ENCODE data around the gene TSC1.
A peak's percentile ranks its signal among the peaks of the same experiment; 100 is the strongest.

The TSC1 gene

GRCh38 chr9:132978451-132979131 lies 34.2 kb upstream of the TSC1 start, which contains the start of gene GFI1B:
TSS of gene GFI1B (plus strand) at chr9:132978694. CDS start at chr9:132986679, 7,985 bp downstream.
- H3K9me3 ChIP-seq (ENCODE audit: insufficient read depth, low read depth, low read length): no peaks in the 10 kb centered on the region
- H3K4me2 ChIP-seq (ENCODE audit: low read depth, low read length, poor library complexity, severe bottlenecking): peak within 1 kb of the TSS; percentile 95
- H3K9ac ChIP-seq (ENCODE audit: low read depth, low read length, poor library complexity, severe bottlenecking): peak within 1 kb of the TSS; percentile 99
- TF ChIP-seq EZH2phosphoT487 (IDR thresholded peaks at IDR 0.05; ENCODE audit: borderline replicate concordance) (no peak), CTCF (conservative IDR thresholded peaks at IDR 0.05; ENCODE audit: low read length) (no peak)
- peak within 1 kb of the TSS; percentile 85 for H3K4me3 ChIP-seq (ENCODE audit: low read length, poor library complexity, severe bottlenecking)
- peaks cover 5% of the 10 kb centered on the region for H3K27me3 ChIP-seq (ENCODE audit: insufficient read depth, low read length, poor library complexity, severe bottlenecking)
- H3K79me2 ChIP-seq (ENCODE audit: insufficient read depth, low read length): peaks cover 58% of the 10 kb centered on the region
- H4K20me1 ChIP-seq (ENCODE audit: insufficient read depth, low read length, poor library complexity, severe bottlenecking): no peaks in the 10 kb centered on the region
- peaks cover 46% of the 10 kb centered on the region for H3K4me1 ChIP-seq (ENCODE audit: insufficient read depth, low read length, poor library complexity, severe bottlenecking)
- H3F3A ChIP-seq (ENCODE audit: low read depth): 0 out of 2 replicates have a peak, but pooled peaks cover 9% of the 10 kb centered on the region
- 0 out of 2 replicates have a peak within 1 kb of the TSS, but pooled peaks have one; percentile 17 for H2AFZ ChIP-seq (ENCODE audit: low read length)
- H3K9me2 ChIP-seq (replicated peaks; ENCODE audit: low read depth, low read length): no peaks in the 10 kb centered on the region
- no peaks in the 10 kb centered on the region for H3K36me3 ChIP-seq (ENCODE audit: insufficient read depth, low read length)

GRCh38 chr9:132978112-132978450 lies 33.7 kb upstream of the TSC1 start:
- no peak for TF ChIP-seq EZH2phosphoT487 (IDR thresholded peaks at IDR 0.05; ENCODE audit: borderline replicate concordance)
- TF ChIP-seq CTCF (conservative IDR thresholded peaks at IDR 0.05; ENCODE audit: low read length): no peak
- H3K4me3 ChIP-seq (ENCODE audit: low read length, poor library complexity, severe bottlenecking): peak overlapping the region; percentile 85
- no peaks in the 10 kb centered on the region for H3K9me3 ChIP-seq (ENCODE audit: insufficient read depth, low read depth, low read length)
- H3K79me2 ChIP-seq (ENCODE audit: insufficient read depth, low read length): peaks cover 53% of the 10 kb centered on the region
- H4K20me1 ChIP-seq (ENCODE audit: insufficient read depth, low read length, poor library complexity, severe bottlenecking): no peaks in the 10 kb centered on the region
- H3K27me3 ChIP-seq (ENCODE audit: insufficient read depth, low read length, poor library complexity, severe bottlenecking): peaks cover 5% of the 10 kb centered on the region
- H3K4me1 ChIP-seq (ENCODE audit: insufficient read depth, low read length, poor library complexity, severe bottlenecking): peaks cover 41% of the 10 kb centered on the region
- no peak overlapping the region for H2AFZ ChIP-seq (ENCODE audit: low read length)
- H3F3A ChIP-seq (ENCODE audit: low read depth): 0 out of 2 replicates have a peak, but pooled peaks cover 8% of the 10 kb centered on the region
- H3K9me2 ChIP-seq (replicated peaks; ENCODE audit: low read depth, low read length): no peaks in the 10 kb centered on the region
- no peaks in the 10 kb centered on the region for H3K36me3 ChIP-seq (ENCODE audit: insufficient read depth, low read length)
- H3K9ac ChIP-seq (ENCODE audit: low read depth, low read length, poor library complexity, severe bottlenecking): peak overlapping the region; percentile 99
- peak overlapping the region; percentile 95 for H3K4me2 ChIP-seq (ENCODE audit: low read depth, low read length, poor library complexity, severe bottlenecking)

GRCh38 chr9:132976571-132976970 lies 32.2 kb upstream of the TSC1 start:
- peaks cover 5% of the 10 kb centered on the region for H3K27me3 ChIP-seq (ENCODE audit: insufficient read depth, low read length, poor library complexity, severe bottlenecking)
- H4K20me1 ChIP-seq (ENCODE audit: insufficient read depth, low read length, poor library complexity, severe bottlenecking): no peaks in the 10 kb centered on the region
- no peaks in the 10 kb centered on the region for H3K36me3 ChIP-seq (ENCODE audit: insufficient read depth, low read length)
- H3F3A ChIP-seq (ENCODE audit: low read depth): 0 out of 2 replicates have a peak, but pooled peaks cover 8% of the 10 kb centered on the region
- no peaks in the 10 kb centered on the region for H3K9me3 ChIP-seq (ENCODE audit: insufficient read depth, low read depth, low read length)
- no peak overlapping the region for H2AFZ ChIP-seq (ENCODE audit: low read length)
- TF ChIP-seq EZH2phosphoT487 (IDR thresholded peaks at IDR 0.05; ENCODE audit: borderline replicate concordance): no peak
- no peak for TF ChIP-seq CTCF (conservative IDR thresholded peaks at IDR 0.05; ENCODE audit: low read length)
- peaks cover 37% of the 10 kb centered on the region for H3K79me2 ChIP-seq (ENCODE audit: insufficient read depth, low read length)
- H3K4me3 ChIP-seq (ENCODE audit: low read length, poor library complexity, severe bottlenecking): no peak overlapping the region
- no peak overlapping the region for H3K4me2 ChIP-seq (ENCODE audit: low read depth, low read length, poor library complexity, severe bottlenecking)
- H3K9ac ChIP-seq (ENCODE audit: low read depth, low read length, poor library complexity, severe bottlenecking): no peak overlapping the region
- H3K4me1 ChIP-seq (ENCODE audit: insufficient read depth, low read length, poor library complexity, severe bottlenecking): peaks cover 29% of the 10 kb centered on the region
- no peaks in the 10 kb centered on the region for H3K9me2 ChIP-seq (replicated peaks; ENCODE audit: low read depth, low read length)
